ENCODE data around the gene SYT17.
A peak's percentile ranks its signal among the peaks of the same experiment; 100 is the strongest.

The SYT17 gene

GRCh38 chr16:19126300-19126699 is 41.7 kb upstream of the SYT17 start:
- TF ChIP-seq EZH2phosphoT487 (IDR thresholded peaks at IDR 0.05; ENCODE audit: low read depth): no peak
- no peak for TF ChIP-seq CTCF (IDR thresholded peaks at IDR 0.05; ENCODE audit: low read depth, low read length)
- no peaks in the 10 kb centered on the region for H4K20me1 ChIP-seq (ENCODE audit: insufficient read depth, low read length)
- H3K4me2 ChIP-seq (ENCODE audit: low read length): no peak overlapping the region
- H3K36me3 ChIP-seq (replicated peaks; ENCODE audit: low read depth, low read length): no peaks in the 10 kb centered on the region
- H3K27me3 ChIP-seq (ENCODE audit: low read depth, low read length): peaks cover 5% of the 10 kb centered on the region; the same call in 1 of the 2 replicates
- no peaks in the 10 kb centered on the region for H3K79me2 ChIP-seq (ENCODE audit: low read length)
- H2AFZ ChIP-seq (ENCODE audit: low read depth, low read length): no peak overlapping the region
- H3K4me3 ChIP-seq (ENCODE audit: low read length): no peak overlapping the region
- peaks cover 31% of the 10 kb centered on the region for H3K4me1 ChIP-seq (ENCODE audit: low read length)
- no peaks in the 10 kb centered on the region for H3K9me3 ChIP-seq (ENCODE audit: insufficient read depth, low read length)
- H3K27ac ChIP-seq (ENCODE audit: low read length): no peak overlapping the region
- H3K9ac ChIP-seq (ENCODE audit: low read length): no peak overlapping the region

DNA sequence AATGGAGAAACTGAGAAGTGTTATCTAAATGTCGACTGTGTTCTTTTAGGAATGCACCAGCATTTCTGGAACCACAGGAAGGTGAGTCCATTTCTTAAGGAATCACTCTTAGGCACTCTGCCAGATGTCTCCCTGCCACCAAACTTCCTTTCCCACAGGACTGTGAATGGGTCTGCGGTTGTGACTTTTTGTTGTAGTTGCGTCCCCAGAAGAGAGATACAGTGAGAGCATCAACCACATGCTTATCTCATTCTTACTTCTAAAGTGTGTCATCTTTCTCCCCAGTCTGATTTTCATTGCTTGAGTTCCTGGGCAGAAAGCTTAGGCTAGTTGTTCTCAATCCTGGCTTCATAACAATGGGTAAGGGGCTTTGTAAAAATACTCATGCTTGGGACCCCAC is 40.8 kb upstream of the SYT17 start:
- H4K20me1 ChIP-seq (ENCODE audit: insufficient read depth, low read length): no peaks in the 10 kb centered on the region
- TF ChIP-seq EZH2phosphoT487 (IDR thresholded peaks at IDR 0.05; ENCODE audit: low read depth): no peak
- no peak for TF ChIP-seq CTCF (IDR thresholded peaks at IDR 0.05; ENCODE audit: low read depth, low read length)
- H3K4me1 ChIP-seq (ENCODE audit: low read length): peaks cover 36% of the 10 kb centered on the region
- no peaks in the 10 kb centered on the region for H3K9me3 ChIP-seq (ENCODE audit: insufficient read depth, low read length)
- no peaks in the 10 kb centered on the region for H3K79me2 ChIP-seq (ENCODE audit: low read length)
- no peak overlapping the region for H2AFZ ChIP-seq (ENCODE audit: low read depth, low read length)
- peaks cover 5% of the 10 kb centered on the region; the same call in 1 of the 2 replicates for H3K27me3 ChIP-seq (ENCODE audit: low read depth, low read length)
- H3K4me3 ChIP-seq (ENCODE audit: low read length): no peak overlapping the region
- H3K4me2 ChIP-seq (ENCODE audit: low read length): peak overlapping the region; percentile 48
- no peak overlapping the region for H3K9ac ChIP-seq (ENCODE audit: low read length)
- no peaks in the 10 kb centered on the region for H3K36me3 ChIP-seq (replicated peaks; ENCODE audit: low read depth, low read length)
- no peak overlapping the region for H3K27ac ChIP-seq (ENCODE audit: low read length)

DNA sequence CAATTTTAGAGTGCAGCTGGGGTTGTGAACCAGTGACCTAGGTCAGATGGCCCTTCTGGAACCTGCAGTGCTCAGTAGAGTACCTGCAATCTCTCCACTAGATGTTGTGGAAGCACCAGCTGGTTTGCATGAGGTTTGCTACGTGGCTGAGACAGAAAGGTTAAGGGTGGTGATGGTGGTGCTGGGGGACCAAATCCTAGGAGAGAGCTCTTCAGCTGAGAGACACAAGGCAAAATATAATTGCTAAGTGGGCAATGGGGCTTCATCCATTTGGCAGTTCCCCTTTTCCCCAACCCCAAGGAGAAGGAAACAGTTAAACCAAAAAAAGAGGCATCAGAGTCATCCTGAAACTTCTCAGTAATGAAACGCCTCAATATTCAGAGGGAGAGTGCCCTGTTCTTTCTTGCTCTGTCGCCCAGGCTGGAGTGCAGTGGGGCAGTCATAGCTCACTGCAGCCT is 40.3 kb upstream of the SYT17 start:
- H2AFZ ChIP-seq (ENCODE audit: low read depth, low read length): no peak overlapping the region
- peaks cover 5% of the 10 kb centered on the region; the same call in 1 of the 2 replicates for H3K27me3 ChIP-seq (ENCODE audit: low read depth, low read length)
- H3K9me3 ChIP-seq (ENCODE audit: insufficient read depth, low read length): no peaks in the 10 kb centered on the region
- H4K20me1 ChIP-seq (ENCODE audit: insufficient read depth, low read length): no peaks in the 10 kb centered on the region
- peaks cover 41% of the 10 kb centered on the region for H3K4me1 ChIP-seq (ENCODE audit: low read length)
- H3K4me3 ChIP-seq (ENCODE audit: low read length): no peak overlapping the region
- no peaks in the 10 kb centered on the region for H3K36me3 ChIP-seq (replicated peaks; ENCODE audit: low read depth, low read length)
- no peak for TF ChIP-seq CTCF (IDR thresholded peaks at IDR 0.05; ENCODE audit: low read depth, low read length)
- no peak for TF ChIP-seq EZH2phosphoT487 (IDR thresholded peaks at IDR 0.05; ENCODE audit: low read depth)
- peak overlapping the region; percentile 48 for H3K4me2 ChIP-seq (ENCODE audit: low read length)
- H3K79me2 ChIP-seq (ENCODE audit: low read length): no peaks in the 10 kb centered on the region
- H3K27ac ChIP-seq (ENCODE audit: low read length): no peak overlapping the region
- H3K9ac ChIP-seq (ENCODE audit: low read length): no peak overlapping the region

GRCh38 chr16:19128454-19129200 is 39.4 kb upstream of the SYT17 start:
- Histone ChIP-seq H3K36me3 (replicated peaks; ENCODE audit: low read depth, low read length) (no peaks in the 10 kb centered on the region), H3K27me3 (ENCODE audit: low read depth, low read length) (peaks cover 5% of the 10 kb centered on the region; the same call in 1 of the 2 replicates), H2AFZ (ENCODE audit: low read depth, low read length) (no peak overlapping the region), H3K27ac (ENCODE audit: low read length) (no peak overlapping the region), H4K20me1 (ENCODE audit: insufficient read depth, low read length) (no peaks in the 10 kb centered on the region), H3K4me2 (ENCODE audit: low read length) (peak overlapping the region; percentile 48), H3K9me3 (ENCODE audit: insufficient read depth, low read length) (no peaks in the 10 kb centered on the region), H3K4me3 (ENCODE audit: low read length) (no peak overlapping the region), H3K4me1 (ENCODE audit: low read length) (peaks cover 46% of the 10 kb centered on the region), H3K79me2 (ENCODE audit: low read length) (no peaks in the 10 kb centered on the region), H3K9ac (ENCODE audit: low read length) (no peak overlapping the region)
- TF ChIP-seq EZH2phosphoT487 (IDR thresholded peaks at IDR 0.05; ENCODE audit: low read depth) (no peak), CTCF (IDR thresholded peaks at IDR 0.05; ENCODE audit: low read depth, low read length) (no peak)

All from OCI-LY3 (cell line).